Smooth muscle cell (in vitro differentiated cells): ENCODE results near the gene NCAM2. TPM values are rescaled to one million over a fixed set of nuclear protein-coding genes. Genes with fewer than 3 reads are reported as not detected.
A peak's percentile ranks its signal among the peaks of the same experiment; 100 is the strongest.

Experiments
- DNase-seq: peaks from one replicate; lab custom pipeline; 2025; ENCODE audit not compliant: unreplicated experiment; lab: John Stamatoyannopoulos, UW
- H2AFZ ChIP-seq: fragments of 200-600 bp; sonication (generic); 2 replicates; pipeline ENCODE4 v1.6.0; 2016; ENCODE audit warnings: antibody characterized with exemption, low read depth, mild to moderate bottlenecking
- H3F3A ChIP-seq: fragments of 200-600 bp; sonication (generic); 2 replicates; pipeline ENCODE4 v1.6.0; 2017; ENCODE audit warnings: antibody characterized with exemption, low read depth
- H3K27ac ChIP-seq: fragments of 200-600 bp; sonication (generic); 2 replicates; pipeline ENCODE4 v1.5.1; 2016; ENCODE audit warnings: low read depth, mild to moderate bottlenecking
- H3K27me3 ChIP-seq: fragments of 200-600 bp; sonication (generic); 2 replicates; pipeline ENCODE4 v1.6.1; 2016; ENCODE audit warnings: low read depth, mild to moderate bottlenecking
- H3K36me3 ChIP-seq: fragments of 200-600 bp; sonication (generic); 2 replicates; pipeline ENCODE4 v1.5.1; 2016; ENCODE audit warnings: low read depth
- H3K4me1 ChIP-seq: fragments of 200-600 bp; sonication (generic); 2 replicates; pipeline ENCODE4 v1.5.1; 2016; ENCODE audit warnings: low read depth
- H3K4me2 ChIP-seq: fragments of 200-600 bp; sonication (generic); 2 replicates; pipeline ENCODE4 v1.6.0; 2016; ENCODE audit warnings: mild to moderate bottlenecking
- H3K4me3 ChIP-seq: fragments of 200-600 bp; sonication (generic); 2 replicates; pipeline ENCODE4 v1.5.1; 2016; ENCODE audit warnings: mild to moderate bottlenecking
- H3K79me2 ChIP-seq: fragments of 200-600 bp; sonication (generic); 2 replicates; pipeline ENCODE4 v1.6.0; 2016; ENCODE audit warnings: low read depth, mild to moderate bottlenecking
- H3K9ac ChIP-seq: fragments of 200-600 bp; sonication (generic); 2 replicates; pipeline ENCODE4 v1.6.0; 2016; ENCODE audit warnings: low read depth
- H3K9me3 ChIP-seq: fragments of 200-600 bp; sonication (generic); replicated peaks from 2 replicates; pipeline ENCODE4 v1.5.1; 2016; ENCODE audit warnings: low read depth
- H4K20me1 ChIP-seq: fragments of 200-600 bp; sonication (generic); 2 replicates; pipeline ENCODE4 v1.6.0; 2016; ENCODE audit warnings: low read depth
- whole genome bisulfite sequencing: methylation state at CpG from one replicate; pipeline ENCODE4 v1.1.7; 2016; ENCODE audit warnings: low lambda C conversion rate; 5-methylcytosine and 5-hydroxymethylcytosine counted together
- polyA plus RNA-seq: library from polyadenylated mRNA; unstranded; fragments of >200 nt; fragmentation: Nextera tagmentation; extraction: Ambion mirVana; gene quantifications from 2 replicates; pipeline ENCODE4 v1.2.1, GENCODE V29; 2016
- total RNA-seq: library from RNA; depleted of rRNA; stranded (reverse); fragments of >200 nt; gene quantifications from 2 replicates; pipeline ENCODE4 v1.2.3, GENCODE V29; 2014
- TF ChIP-seq, protein P1 (sequence below): fragments of 200-600 bp; sonication (generic); IDR thresholded peaks from 2 replicates; pipeline ENCODE4 v1.5.1; 2017; ENCODE audit warnings: borderline replicate concordance, mild to moderate bottlenecking, antibody characterized with exemption; ENCODE audit not compliant: insufficient read depth, poor library complexity, severe bottlenecking

The NCAM2 gene
- total and polyA plus RNA-seq, 2 experiments from 2014 or later = 0.49 to 0.77 TPM

DNA sequence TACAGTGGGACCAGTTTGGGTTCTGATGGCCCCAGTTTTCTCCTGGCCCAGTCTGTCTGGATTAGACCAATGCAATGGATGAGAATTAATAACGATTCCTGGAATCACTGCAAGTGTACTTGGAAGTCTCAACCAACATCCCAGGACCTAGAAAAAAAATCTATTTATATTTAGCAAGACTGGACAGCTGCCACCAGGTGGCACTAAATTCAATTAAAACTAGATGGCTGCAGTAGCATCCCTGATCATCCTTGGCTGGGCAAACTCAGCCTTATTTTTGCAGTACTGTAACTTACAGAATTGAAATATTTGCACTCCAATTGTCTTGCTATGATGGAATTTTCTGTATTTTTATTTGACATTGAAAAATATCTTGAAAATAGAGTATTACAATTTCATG, 165.7 kb downstream of the NCAM2 start:
- H3K36me3 ChIP-seq = peaks cover 5% of the 10 kb centered on the region
- no peak overlapping the region for H2AFZ ChIP-seq
- H3K27me3 ChIP-seq = peaks cover 4% of the 10 kb centered on the region
- 18% methylated on average over 1 of the region's 1 CpG for WGBS
- no peaks in the 10 kb centered on the region for H4K20me1 ChIP-seq
- peaks cover 7% of the 10 kb centered on the region for H3K9me3 ChIP-seq
- peaks cover 8% of the 10 kb centered on the region for H3K4me1 ChIP-seq
- TF ChIP-seq, protein P1, sequence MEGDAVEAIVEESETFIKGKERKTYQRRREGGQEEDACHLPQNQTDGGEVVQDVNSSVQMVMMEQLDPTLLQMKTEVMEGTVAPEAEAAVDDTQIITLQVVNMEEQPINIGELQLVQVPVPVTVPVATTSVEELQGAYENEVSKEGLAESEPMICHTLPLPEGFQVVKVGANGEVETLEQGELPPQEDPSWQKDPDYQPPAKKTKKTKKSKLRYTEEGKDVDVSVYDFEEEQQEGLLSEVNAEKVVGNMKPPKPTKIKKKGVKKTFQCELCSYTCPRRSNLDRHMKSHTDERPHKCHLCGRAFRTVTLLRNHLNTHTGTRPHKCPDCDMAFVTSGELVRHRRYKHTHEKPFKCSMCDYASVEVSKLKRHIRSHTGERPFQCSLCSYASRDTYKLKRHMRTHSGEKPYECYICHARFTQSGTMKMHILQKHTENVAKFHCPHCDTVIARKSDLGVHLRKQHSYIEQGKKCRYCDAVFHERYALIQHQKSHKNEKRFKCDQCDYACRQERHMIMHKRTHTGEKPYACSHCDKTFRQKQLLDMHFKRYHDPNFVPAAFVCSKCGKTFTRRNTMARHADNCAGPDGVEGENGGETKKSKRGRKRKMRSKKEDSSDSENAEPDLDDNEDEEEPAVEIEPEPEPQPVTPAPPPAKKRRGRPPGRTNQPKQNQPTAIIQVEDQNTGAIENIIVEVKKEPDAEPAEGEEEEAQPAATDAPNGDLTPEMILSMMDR = peak; percentile 71
- no peak overlapping the region for H3K4me2 ChIP-seq
- DNase-seq = no peak
- H3K27ac ChIP-seq = no peak overlapping the region
- H3K9ac ChIP-seq = no peak overlapping the region
- peaks cover 3% of the 10 kb centered on the region for H3F3A ChIP-seq
- no peaks in the 10 kb centered on the region for H3K79me2 ChIP-seq
- H3K4me3 ChIP-seq = no peak overlapping the region

DNA sequence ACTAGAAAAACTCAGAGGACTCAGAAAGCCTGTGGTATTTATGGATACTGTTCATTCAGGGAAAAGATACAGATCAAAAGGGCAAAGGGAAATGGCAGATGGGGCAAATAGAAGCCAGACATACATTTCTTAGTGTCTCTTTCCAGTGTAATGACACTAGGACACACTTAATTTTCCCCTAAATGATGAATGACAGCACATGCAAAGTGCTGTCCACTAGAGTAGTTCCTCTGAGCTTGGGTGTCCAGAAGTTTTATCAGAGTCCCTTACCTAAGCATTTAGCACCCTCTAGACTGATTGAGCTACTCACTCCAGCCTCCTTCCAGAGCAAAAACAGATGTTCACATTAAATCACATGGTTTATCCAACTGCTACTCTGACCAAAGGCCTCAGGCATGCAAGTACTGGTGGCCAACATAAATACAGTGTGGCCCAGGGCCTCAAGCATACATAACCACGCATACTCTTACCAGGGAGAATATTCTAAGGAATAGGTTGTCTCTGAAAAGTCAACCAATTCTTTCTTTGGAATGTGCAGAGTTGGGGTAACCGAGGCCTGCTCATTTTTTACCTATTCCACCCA, 166.9 kb downstream of the NCAM2 start:
- Histone ChIP-seq H3K9ac (no peak overlapping the region), H2AFZ (no peak overlapping the region), H3K9me3 (peaks cover 7% of the 10 kb centered on the region), H3K36me3 (peaks cover 5% of the 10 kb centered on the region), H3K79me2 (no peaks in the 10 kb centered on the region), H3K27me3 (peaks cover 4% of the 10 kb centered on the region), H3F3A (peaks cover 3% of the 10 kb centered on the region), H4K20me1 (no peaks in the 10 kb centered on the region), H3K4me2 (peak overlapping the region; percentile 16), H3K4me3 (no peak overlapping the region), H3K4me1 (peaks cover 8% of the 10 kb centered on the region), H3K27ac (peak overlapping the region; percentile 22)
- TF ChIP-seq, protein P1 = no peak
- DNase-seq = no peak
- 50% methylated on average over 2 of the region's 2 CpGs for WGBS

DNA sequence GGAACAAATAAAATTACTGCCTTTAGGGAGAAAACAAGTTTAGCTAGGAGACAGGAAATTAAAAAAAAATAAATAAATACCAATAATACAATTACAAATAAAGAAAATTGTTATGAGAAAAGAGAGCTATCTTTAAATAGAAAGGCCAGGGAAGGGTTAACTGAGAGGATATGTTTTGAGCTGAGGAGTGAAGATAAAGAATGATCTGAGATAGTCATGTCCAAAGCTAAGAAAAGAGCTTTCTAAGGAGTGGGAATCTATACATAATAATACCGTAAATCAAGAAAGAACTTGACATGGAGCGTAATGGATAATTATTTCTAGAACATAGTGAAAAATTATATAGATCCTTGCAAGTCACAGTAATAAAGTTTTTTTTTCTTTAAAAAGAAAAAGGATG, 176.5 kb downstream of the NCAM2 start:
- Histone ChIP-seq H4K20me1 (no peaks in the 10 kb centered on the region), H3K27me3 (no peaks in the 10 kb centered on the region), H3K4me3 (no peak overlapping the region), H2AFZ (no peak overlapping the region), H3K79me2 (no peaks in the 10 kb centered on the region), H3K27ac (no peak overlapping the region), H3K9me3 (no peaks in the 10 kb centered on the region), H3K36me3 (no peaks in the 10 kb centered on the region), H3K4me2 (no peak overlapping the region), H3K4me1 (no peaks in the 10 kb centered on the region), H3K9ac (no peak overlapping the region), H3F3A (no peaks in the 10 kb centered on the region)
- WGBS = 89% methylated on average over 2 of the region's 2 CpGs
- TF ChIP-seq, protein P1 = no peak
- no peak for DNase-seq

DNA sequence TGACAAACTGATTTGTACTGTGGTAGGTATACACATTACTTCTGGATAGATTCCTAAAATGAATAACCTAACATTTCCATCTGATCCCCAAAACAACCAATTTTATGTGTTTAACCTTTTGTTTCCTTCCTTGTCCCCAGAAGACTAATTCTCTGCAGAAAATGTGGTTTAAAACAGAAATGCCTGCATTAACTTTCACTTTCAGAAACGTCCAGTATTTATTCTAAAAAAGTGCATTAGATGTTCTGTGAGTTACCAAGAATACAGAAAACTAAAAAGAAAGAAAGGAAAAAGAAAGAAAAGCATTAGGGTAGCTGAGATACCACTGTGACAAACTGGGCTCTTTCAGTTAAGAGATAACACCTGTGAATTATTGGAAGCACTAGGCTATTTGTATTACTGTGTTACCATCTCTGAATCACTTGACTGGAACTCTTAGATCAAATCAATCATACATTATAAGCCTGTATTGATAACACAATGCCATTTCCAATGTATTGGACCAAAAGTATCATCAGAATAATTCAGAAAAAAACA, 177.7 kb downstream of the NCAM2 start:
- DNase-seq = no peak
- no peaks in the 10 kb centered on the region for H3K27me3 ChIP-seq
- no peaks in the 10 kb centered on the region for H3F3A ChIP-seq
- no peaks in the 10 kb centered on the region for H4K20me1 ChIP-seq
- no peak overlapping the region for H3K27ac ChIP-seq
- H3K36me3 ChIP-seq = no peaks in the 10 kb centered on the region
- 45% methylated on average over 1 of the region's 1 CpG for WGBS
- TF ChIP-seq, protein P1 = no peak
- H3K79me2 ChIP-seq = no peaks in the 10 kb centered on the region
- no peak overlapping the region for H3K4me3 ChIP-seq
- H3K9ac ChIP-seq = no peak overlapping the region
- no peak overlapping the region for H3K4me2 ChIP-seq
- no peaks in the 10 kb centered on the region for H3K4me1 ChIP-seq
- H2AFZ ChIP-seq = peak overlapping the region; percentile 42
- H3K9me3 ChIP-seq = no peaks in the 10 kb centered on the region
